GM12874 (cell line): ENCODE measurements around the gene SLC24A3.

ENCODE experiments used
- CTCF ChIP-seq: IDR thresholded peaks from 2 replicates; pipeline ENCODE4 v1.5.1; 2011; ENCODE audit warnings: low read depth, mild to moderate bottlenecking, control low read depth, low read length, moderate library complexity; ENCODE audit not compliant: insufficient read depth

SLC24A3 gene

GRCh38 chr20:19616081-19616480 is 403.6 kb downstream of the SLC24A3 start:
- TF ChIP-seq CTCF = no peak

- TF ChIP-seq CTCF = no peak
Measured at GRCh38 chr20:19616620-19617019, 404.2 kb downstream of the SLC24A3 start.

GRCh38 chr20:19617256-19617655 is 404.8 kb downstream of the SLC24A3 start:
- TF ChIP-seq CTCF = no peak

GRCh38 chr20:19618711-19619110 is 406.3 kb downstream of the SLC24A3 start:
- no peak for TF ChIP-seq CTCF

- TF ChIP-seq CTCF = no peak
Measured at GRCh38 chr20:19619904-19620430, 407.5 kb downstream of the SLC24A3 start.

GRCh38 chr20:19620446-19620845 is 408.0 kb downstream of the SLC24A3 start:
- no peak for TF ChIP-seq CTCF

GRCh38 chr20:19621072-19621471 is 408.6 kb downstream of the SLC24A3 start:
- no peak for TF ChIP-seq CTCF
